OCI-LY7 (cell line): ENCODE measurements around the gene SLC2A13. TPM values are rescaled to one million over a fixed set of nuclear protein-coding genes. Genes with fewer than 3 reads are reported as not detected.

Experiments used
- BruUV-seq: library from RNA; stranded (reverse); fragments of 400-500 nt; replicated peaks from 2 replicates; lab custom pipeline; 2021; lab: Mats Ljungman, UMichigan
- CTCF ChIA-PET: fragments of 300-600 bp; sonication (Branson Sonifier 250); formaldehyde crosslinking; loops from one replicate; lab custom pipeline; 2022; ENCODE audit warnings: antibody characterized with exemption; ENCODE audit not compliant: unreplicated experiment; lab: Charles Lee
- POLR2A ChIA-PET: fragments of 300-600 bp; sonication (Branson Sonifier 250); formaldehyde crosslinking; loops from one replicate; lab custom pipeline; 2022; ENCODE audit warnings: antibody characterized with exemption; lab: Charles Lee
- DNase-seq: peaks from one replicate; pipeline ENCODE4 v3.0.0-alpha.2; 2015; ENCODE audit warnings: low spot score
- H2AFZ ChIP-seq: fragments of 200-600 bp; sonication (generic), shearing (Covaris generic); 2 replicates; pipeline ENCODE4 v1.6.1; 2014; ENCODE audit warnings: mild to moderate bottlenecking, antibody characterized with exemption, low read length, moderate library complexity
- H3K27ac ChIP-seq: fragments of 200-600 bp; sonication (generic); 2 replicates; pipeline ENCODE4 v1.5.1; 2014; ENCODE audit warnings: mixed run types, low read depth, mild to moderate bottlenecking, moderate library complexity, low read length, inconsistent platforms; ENCODE audit not compliant: poor library complexity, severe bottlenecking
- H3K36me3 ChIP-seq: fragments of 200-600 bp; sonication (generic); 2 replicates; pipeline ENCODE4 v1.6.1; 2014; ENCODE audit warnings: mild to moderate bottlenecking, antibody characterized with exemption, low read length, moderate library complexity, mixed read lengths; ENCODE audit not compliant: insufficient read depth
- H3K4me1 ChIP-seq: fragments of 200-600 bp; sonication (generic); 2 replicates; pipeline ENCODE4 v1.5.1; 2014; ENCODE audit warnings: mild to moderate bottlenecking, low read length; ENCODE audit not compliant: insufficient read depth, poor library complexity, severe bottlenecking
- H3K4me2 ChIP-seq: fragments of 200-600 bp; sonication (generic); 2 replicates; pipeline ENCODE4 v1.6.1; 2014; ENCODE audit warnings: mild to moderate bottlenecking, low read length
- H3K4me3 ChIP-seq: fragments of 200-600 bp; sonication (generic); 2 replicates; pipeline ENCODE4 v1.5.1; 2014; ENCODE audit warnings: mild to moderate bottlenecking, low read depth, low read length; ENCODE audit not compliant: poor library complexity, severe bottlenecking
- H3K79me2 ChIP-seq: fragments of 200-600 bp; sonication (generic); 2 replicates; pipeline ENCODE4 v1.6.1; 2016; ENCODE audit warnings: low read depth, mild to moderate bottlenecking, low read length, moderate library complexity, mixed read lengths; ENCODE audit not compliant: insufficient read depth
- H3K9me2 ChIP-seq: fragments of 200-600 bp; sonication (generic); 2 replicates; pipeline ENCODE4 v1.6.1; 2016; ENCODE audit warnings: mild to moderate bottlenecking, low read length, mixed read lengths; ENCODE audit not compliant: insufficient read depth
- H3K9me3 ChIP-seq: fragments of 200-600 bp; sonication (generic); 2 replicates; pipeline ENCODE4 v1.6.1; 2014; ENCODE audit warnings: mild to moderate bottlenecking, mixed run types, low read length, mixed read lengths
- H4K20me1 ChIP-seq: fragments of 200-600 bp; sonication (generic); 2 replicates; pipeline ENCODE4 v1.6.1; 2014; ENCODE audit warnings: mild to moderate bottlenecking, antibody characterized with exemption, low read length, moderate library complexity, mixed read lengths; ENCODE audit not compliant: insufficient read depth
- CTCF ChIP-seq: fragments of 200-600 bp; sonication (generic); conservative IDR thresholded peaks from 2 replicates; pipeline ENCODE4 v1.5.1; 2014; ENCODE audit warnings: mild to moderate bottlenecking, antibody characterized with exemption, low read length, moderate library complexity, mixed read lengths
- EZH2phosphoT487 ChIP-seq: fragments of 200-600 bp; sonication (generic); IDR thresholded peaks from 2 replicates; pipeline ENCODE4 v1.6.1; 2018; ENCODE audit warnings: low read depth, borderline replicate concordance, mild to moderate bottlenecking, mixed run types, antibody characterized with exemption, low read length, moderate library complexity, mixed read lengths
- intact Hi-C: fragments of 100-400 bp; cut with micrococcal nuclease; formaldehyde crosslinking; loops from one replicate; pipeline ENCODE4 v1.10.0; 2022; ENCODE audit not compliant: unreplicated experiment
- total RNA-seq, 2 experiments: library from RNA; depleted of rRNA in 1 of 2; stranded (reverse); fragments of >200 nt in 1 of 2; shearing (Covaris generic) in 1 of 2; gene quantifications; 2 replicates each; pipeline ENCODE4 v1.2.3, GENCODE V29; 2014 to 2022

The SLC2A13 gene
- total RNA-seq, 2 experiments from 2014 or later, result 12.4 to 16.5 TPM

DNA sequence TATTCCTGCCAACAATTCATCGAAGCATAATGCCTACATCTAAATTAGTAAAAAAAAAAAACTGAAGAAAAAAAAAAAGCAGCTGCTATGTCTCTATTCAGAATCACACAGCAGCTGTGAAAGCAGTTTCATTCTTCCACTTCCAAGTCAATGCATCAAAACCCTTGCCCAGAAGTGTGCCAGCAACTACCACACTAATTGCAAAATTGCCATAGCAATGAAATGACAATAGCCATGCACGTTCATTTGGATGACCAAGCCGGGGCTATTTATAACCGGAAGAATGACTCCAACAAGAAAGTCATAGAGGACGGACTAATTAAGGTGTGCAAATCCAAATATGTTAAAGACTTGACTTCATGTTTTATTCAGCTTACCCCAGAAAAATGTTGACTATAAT is 42.5 kb downstream of the SLC2A13 start:
- POLR2A ChIA-PET, result interaction anchor here (1.1 to 2.2 kb wide), 5 partner anchors 8 to 166 kb away, joined by 3 to 7 read pairs (median 6); no protein-coding TSS in a partner anchor
- Histone ChIP-seq H3K4me3 (no peak overlapping the region), H3K9me3 (no peaks in the 10 kb centered on the region), H4K20me1 (no peaks in the 10 kb centered on the region), H3K27ac (no peak overlapping the region), H2AFZ (no peak overlapping the region), H3K4me1 (no peaks in the 10 kb centered on the region), H3K79me2 (no peaks in the 10 kb centered on the region), H3K9me2 (no peaks in the 10 kb centered on the region), H3K4me2 (no peak overlapping the region), H3K36me3 (no peaks in the 10 kb centered on the region)
- TF ChIP-seq EZH2phosphoT487 (no peak), CTCF (no peak)
- intact Hi-C loops, result no loop called here
- CTCF ChIA-PET, result interaction anchor here (1.1 kb wide), 1 partner anchor 52 kb away, joined by 3 read pairs; no protein-coding TSS in a partner anchor
- DNase-seq, result no peak
- no TSS peak for BruUV-seq

- ChIA-PET CTCF (no interaction called here), POLR2A (interaction anchor here (0.6 to 1.9 kb wide), 6 partner anchors 11 to 47 kb away, joined by 3 to 7 read pairs (median 4); partner anchors contain the start of gene SLC2A13)
- TF ChIP-seq CTCF, result no peak
- no peak for TF ChIP-seq EZH2phosphoT487
- Histone ChIP-seq H3K4me1 (no peaks in the 10 kb centered on the region), H3K27ac (no peak overlapping the region), H3K4me3 (no peak overlapping the region), H3K79me2 (no peaks in the 10 kb centered on the region), H2AFZ (no peak overlapping the region), H3K9me3 (no peaks in the 10 kb centered on the region), H3K9me2 (no peaks in the 10 kb centered on the region), H4K20me1 (no peaks in the 10 kb centered on the region), H3K36me3 (no peaks in the 10 kb centered on the region), H3K4me2 (no peak overlapping the region)
- BruUV-seq, result no TSS peak
- DNase-seq, result no peak
- intact Hi-C loops, result no loop called here
Measured at GRCh38 chr12:40058721-40059190, 47.1 kb downstream of the SLC2A13 start.

DNA sequence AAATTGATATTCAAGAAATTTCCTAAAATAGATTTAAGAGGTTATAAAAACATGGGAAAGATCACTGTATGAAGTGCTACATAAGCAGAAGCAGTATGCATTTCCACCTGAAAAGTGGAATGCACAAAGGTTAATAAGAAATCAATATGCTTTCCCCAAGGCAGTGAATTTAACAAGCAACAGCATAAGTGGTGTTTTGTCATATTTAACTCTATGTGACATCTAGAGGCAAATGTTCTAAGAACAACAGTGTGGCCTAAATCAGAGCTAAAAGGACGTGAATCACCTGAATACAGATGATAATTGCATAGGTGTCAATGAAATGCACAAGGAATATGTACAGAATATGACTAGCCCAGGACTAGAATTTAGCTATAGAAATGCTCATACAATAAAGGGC is 49.5 kb downstream of the SLC2A13 start:
- no peak overlapping the region for H2AFZ ChIP-seq
- intact Hi-C loops, result no loop called here
- no TSS peak for BruUV-seq
- ChIA-PET POLR2A (interaction anchor here (0.5 to 3.0 kb wide), 7 partner anchors 9 to 251 kb away, joined by 3 to 11 read pairs (median 5); no protein-coding TSS in a partner anchor), CTCF (interaction anchor here (0.5 kb wide), 1 partner anchor 13 kb away, joined by 3 read pairs; no protein-coding TSS in a partner anchor)
- H3K27ac ChIP-seq, result no peak overlapping the region
- H3K79me2 ChIP-seq, result no peaks in the 10 kb centered on the region
- no peak overlapping the region for H3K4me3 ChIP-seq
- no peaks in the 10 kb centered on the region for H3K9me3 ChIP-seq
- no peak overlapping the region for H3K4me2 ChIP-seq
- H4K20me1 ChIP-seq, result no peaks in the 10 kb centered on the region
- no peaks in the 10 kb centered on the region for H3K36me3 ChIP-seq
- H3K9me2 ChIP-seq, result no peaks in the 10 kb centered on the region
- no peak for DNase-seq
- TF ChIP-seq EZH2phosphoT487 (no peak), CTCF (no peak)
- no peaks in the 10 kb centered on the region for H3K4me1 ChIP-seq
